H1 (cell line): ENCODE measurements around the gene FAM193B. TPM values are rescaled to one million over a fixed set of nuclear protein-coding genes. Genes with fewer than 3 reads are reported as not detected.

Experiments
- ASH2L ChIP-seq: fragments of 200-600, 300-600 bp; sonication (generic); IDR thresholded peaks from one replicate; pipeline ENCODE4 v1.7.1; 2017; ENCODE audit warnings: low read length
- BRCA1 ChIP-seq: IDR thresholded peaks from 2 replicates; pipeline ENCODE4 v1.6.1; 2012; ENCODE audit warnings: low read depth, low read length, improper control_type of control experiment
- CBX8 ChIP-seq: fragments of 300-800, 300-1000 bp; sonication (generic); IDR thresholded peaks from 2 replicates; pipeline ENCODE4 v1.7.1; 2016; ENCODE audit warnings: low read depth, low read length, borderline replicate concordance
- CEBPB ChIP-seq: IDR thresholded peaks from 2 replicates; pipeline ENCODE4 v1.6.1; 2012; ENCODE audit warnings: low read depth, low read length
- HDAC2 ChIP-seq, 2 experiments: fragments of 300-600 bp in 1 of 2; sonication (generic) in 1 of 2; IDR thresholded peaks; 2 replicates each; pipeline ENCODE4 v1.6.1; 2011 to 2012; ENCODE audit warnings: low read depth in 2 of 2, low read length in 2 of 2, mild to moderate bottlenecking in 2 of 2, moderate library complexity in 2 of 2, borderline replicate concordance in 1 of 2, inconsistent platforms in 1 of 2
- HDAC6 ChIP-seq: IDR thresholded peaks from one replicate; pipeline ENCODE4 v1.7.1; 2012; ENCODE audit warnings: low read depth, mild to moderate bottlenecking, inconsistent platforms, low read length, moderate library complexity
- JUND ChIP-seq: IDR thresholded peaks from 2 replicates; pipeline ENCODE4 v1.6.1; 2011; ENCODE audit warnings: mild to moderate bottlenecking, improper control_type of control experiment, low read length
- KDM4A ChIP-seq: IDR thresholded peaks from one replicate; pipeline ENCODE4 v1.7.1; 2012; ENCODE audit warnings: low read depth, mild to moderate bottlenecking, moderate library complexity, low read length, inconsistent platforms; ENCODE audit not compliant: severe bottlenecking
- PHF8 ChIP-seq: fragments of 200-600 bp; sonication (generic); conservative IDR thresholded peaks from 2 replicates; pipeline ENCODE4 v1.7.1; 2012; ENCODE audit warnings: low read depth, mild to moderate bottlenecking, inconsistent platforms, low read length, moderate library complexity
- POU5F1 ChIP-seq: IDR thresholded peaks from 2 replicates; pipeline ENCODE4 v1.6.1; 2011; ENCODE audit warnings: low read depth, mild to moderate bottlenecking, low read length, moderate library complexity
- RAD21 ChIP-seq, 2 experiments: IDR thresholded peaks in 1 of 2; conservative IDR thresholded peaks in 1 of 2; 2 replicates each; pipeline ENCODE4 v1.6.1; 2011; ENCODE audit warnings: low read depth in 2 of 2, low read length in 2 of 2, improper control_type of control experiment in 1 of 2, inconsistent platforms in 1 of 2, mild to moderate bottlenecking in 1 of 2, moderate library complexity in 1 of 2
- RBBP5 ChIP-seq: IDR thresholded peaks from 2 replicates; pipeline ENCODE4 v1.7.1; 2012; ENCODE audit warnings: low read depth, mild to moderate bottlenecking, inconsistent platforms, low read length, moderate library complexity, borderline replicate concordance
- RXRA ChIP-seq: IDR thresholded peaks from 2 replicates; pipeline ENCODE4 v1.6.1; 2011; ENCODE audit warnings: low read depth, mild to moderate bottlenecking, low read length, moderate library complexity; ENCODE audit not compliant: insufficient read depth
- SAP30 ChIP-seq: fragments of 300-600 bp; sonication (generic); IDR thresholded peaks from 2 replicates; pipeline ENCODE4 v1.7.1; 2012; ENCODE audit warnings: low read length, moderate library complexity, mild to moderate bottlenecking, inconsistent platforms; ENCODE audit not compliant: insufficient read depth, insufficient replicate concordance
- SIN3A ChIP-seq, 2 experiments: IDR thresholded peaks in 1 of 2; conservative IDR thresholded peaks in 1 of 2; 2 replicates each; pipeline ENCODE4 v1.6.1; 2011 to 2012; ENCODE audit warnings: low read length in 2 of 2, improper control_type of control experiment in 1 of 2, low read depth in 1 of 2, mild to moderate bottlenecking in 1 of 2
- SUZ12 ChIP-seq: fragments of 200-600 bp; sonication (generic); IDR thresholded peaks from 2 replicates; pipeline ENCODE4 v1.6.1; 2012; ENCODE audit warnings: mild to moderate bottlenecking, inconsistent platforms, low read length, moderate library complexity, mixed read lengths
- TAF7 ChIP-seq: optimal IDR thresholded peaks from 2 replicates; pipeline ENCODE3; 2011; ENCODE audit warnings: low read depth, mild to moderate bottlenecking, inconsistent platforms, low read length, moderate library complexity, borderline replicate concordance
- TBP ChIP-seq: IDR thresholded peaks from 2 replicates; pipeline ENCODE4 v1.6.1; 2011; ENCODE audit warnings: low read depth, low read length, improper control_type of control experiment
- TCF12 ChIP-seq: IDR thresholded peaks from 2 replicates; pipeline ENCODE4 v1.6.1; 2011; ENCODE audit warnings: low read depth, mild to moderate bottlenecking, low read length
- YY1 ChIP-seq: IDR thresholded peaks from 2 replicates; pipeline ENCODE4 v1.6.1; 2011; ENCODE audit warnings: low read depth, mild to moderate bottlenecking, low read length
- polyA plus RNA-seq, 7 experiments: library from polyadenylated mRNA; depleted of rRNA in 3 of 7; stranded (reverse) in 5 of 7; unstranded in 2 of 7; fragments of >200 nt in 5 of 7; fragments of 200-250 nt in 2 of 7; gene quantifications; 1 replicate in 5 of 7; 2 replicates in 1 of 7; 4 replicates in 1 of 7; pipeline versions ENCODE4 v1.2.1 to v1.2.3, GENCODE V29; 2011 to 2013; ENCODE audit warnings: missing spikeins in 2 of 7, mixed read lengths in 2 of 7
- total RNA-seq: library from RNA; stranded (reverse); fragmentation: NEBNext Ultra II Directional; extraction: Animal tissue kit (Norgen Biotek cat#: 25700); gene quantifications from 2 replicates; pipeline ENCODE4 v1.2.1, GENCODE V29; 2021

The FAM193B gene
- total and polyA plus RNA-seq, 2 of the 8 experiments (the other 6 are each of a cell fraction or from before 2014, with no cell fraction given): 49.9 to 69.8 TPM

DNA sequence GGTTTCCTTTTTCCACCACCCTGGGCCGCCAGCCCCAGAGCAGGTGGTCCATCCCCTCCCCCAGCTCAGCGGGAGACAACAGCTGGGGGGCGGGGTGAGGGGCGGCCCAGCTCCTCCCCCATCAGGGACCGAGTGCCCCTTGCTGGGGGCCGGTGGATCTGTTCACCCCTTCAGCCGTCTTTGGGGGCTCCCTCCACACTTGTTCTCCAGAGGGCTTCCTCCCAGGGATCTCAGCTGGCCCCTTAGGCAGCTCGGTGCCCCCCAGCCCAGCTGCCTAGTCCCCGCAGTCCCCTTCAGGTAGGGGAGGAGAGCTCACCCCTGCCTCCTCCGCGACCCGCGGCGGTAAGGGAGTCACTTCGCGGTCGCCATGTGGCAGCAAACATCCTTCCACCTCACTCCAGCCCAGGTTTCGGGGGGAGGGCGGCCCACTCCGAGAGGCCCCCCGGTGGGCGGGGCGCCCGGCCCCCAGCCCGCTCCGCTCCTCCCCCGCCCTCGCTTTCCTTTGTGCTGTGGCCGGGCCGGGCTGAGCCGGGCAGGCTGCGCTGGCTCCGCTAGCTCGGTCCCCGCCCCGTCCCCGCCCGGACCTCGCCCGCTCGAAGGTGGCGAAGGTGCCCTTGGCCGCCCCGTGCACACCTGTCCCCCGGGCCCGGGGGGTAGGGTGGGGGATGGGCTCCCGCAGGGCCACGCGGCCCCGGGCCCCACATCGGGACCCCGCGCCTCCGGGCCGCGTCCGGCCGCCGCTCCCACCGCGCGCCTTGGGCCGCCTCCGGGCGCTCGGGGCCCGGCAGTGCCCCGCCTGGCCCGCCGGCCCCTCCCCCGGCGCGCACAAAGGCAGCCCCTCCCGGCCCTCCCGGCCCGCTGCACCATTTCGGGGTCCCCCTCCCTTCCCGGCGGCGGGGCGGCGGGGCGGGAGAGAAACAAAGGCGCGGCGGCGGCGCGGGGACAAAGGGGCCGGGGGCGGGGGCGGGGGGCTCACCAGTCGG, 81.6 kb downstream of the FAM193B start (continued):
- TF ChIP-seq HDAC2 (IDR thresholded peaks at IDR 0.05; ENCODE audit: borderline replicate concordance in 1 of 2, low read depth in 2 of 2, low read length in 2 of 2): peak in 1 of 2 experiments; percentile 31; a peak in 1 of 4 replicates
- no peak for TF ChIP-seq CBX8
- peak; percentile 47; the same call in 1 of the 2 replicates for TF ChIP-seq TCF12
- no peak for TF ChIP-seq RAD21 (IDR thresholded peaks at IDR 0.05 in 1 of 2, conservative IDR thresholded peaks at IDR 0.05 in 1 of 2; ENCODE audit: low read depth in 2 of 2, low read length in 2 of 2)
- TF ChIP-seq JUND: no peak
- no peak for TF ChIP-seq SUZ12
- no peak for TF ChIP-seq POU5F1
- TF ChIP-seq YY1: peak; percentile 25; the same call in 1 of the 2 replicates
- peak; percentile 34; the same call in 1 of the 2 replicates for TF ChIP-seq TBP
- TF ChIP-seq SIN3A (conservative IDR thresholded peaks at IDR 0.05 in 1 of 2, IDR thresholded peaks at IDR 0.05 in 1 of 2; ENCODE audit: low read depth in 1 of 2, low read length in 2 of 2): peak in 1 of 2 experiments; percentile 77; a peak in 1 of 4 replicates
- no peak for TF ChIP-seq BRCA1
- no peak for TF ChIP-seq KDM4A
- peak; percentile 26 for TF ChIP-seq ASH2L
- no peak for TF ChIP-seq CEBPB
- no peak for TF ChIP-seq RBBP5
- TF ChIP-seq TAF7: no peak
- peak; percentile 48 for TF ChIP-seq PHF8
- TF ChIP-seq SAP30: peak; percentile 47
- no peak for TF ChIP-seq HDAC6
- no peak for TF ChIP-seq RXRA
- TF ChIP-seq, all 59 proteins: peak for 14
